Fibroblast of pulmonary artery (primary cell): ENCODE measurements around the gene SPNS2.

Experiments used
- DNase-seq: peaks from one replicate; pipeline ENCODE4 v3.0.0-alpha.2; 2010; ENCODE audit warnings: low read depth
- H3K4me3 ChIP-seq: replicated peaks from 2 replicates; pipeline ENCODE4 v1.5.1; 2011; ENCODE audit warnings: low read depth, mild to moderate bottlenecking, control low read depth, low read length, moderate library complexity
- CTCF ChIP-seq: IDR thresholded peaks from 2 replicates; pipeline ENCODE4 v1.5.1; 2011; ENCODE audit warnings: mild to moderate bottlenecking, control low read depth, low read length, inconsistent platforms; ENCODE audit errors: missing control alignments

SPNS2 gene

DNA sequence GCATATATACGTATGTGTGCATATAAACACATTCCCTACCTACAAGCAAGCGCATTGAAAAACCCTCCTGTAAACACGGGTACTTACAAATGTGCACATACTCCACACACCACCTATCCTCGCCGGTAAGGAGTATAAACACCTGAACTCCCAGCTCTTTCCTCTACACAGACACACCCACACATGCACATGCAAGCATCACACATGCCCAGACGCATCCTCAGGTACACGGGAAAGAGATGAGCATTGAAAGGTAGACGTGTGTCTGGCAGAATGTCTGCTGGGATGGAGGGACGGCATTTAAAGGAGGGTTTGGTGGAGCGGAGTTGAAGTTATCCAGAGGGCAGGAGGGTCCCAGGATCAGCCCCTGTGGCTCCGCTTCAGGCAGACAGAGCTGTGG, 81.0 kb downstream of the SPNS2 start:
- DNase-seq = no peak
- no peak for TF ChIP-seq CTCF
- no peak overlapping the region for H3K4me3 ChIP-seq

- no peak for DNase-seq
- no peak overlapping the region for H3K4me3 ChIP-seq
- no peak for TF ChIP-seq CTCF
Measured at GRCh38 chr17:4580291-4580690, 81.6 kb downstream of the SPNS2 start.

DNA sequence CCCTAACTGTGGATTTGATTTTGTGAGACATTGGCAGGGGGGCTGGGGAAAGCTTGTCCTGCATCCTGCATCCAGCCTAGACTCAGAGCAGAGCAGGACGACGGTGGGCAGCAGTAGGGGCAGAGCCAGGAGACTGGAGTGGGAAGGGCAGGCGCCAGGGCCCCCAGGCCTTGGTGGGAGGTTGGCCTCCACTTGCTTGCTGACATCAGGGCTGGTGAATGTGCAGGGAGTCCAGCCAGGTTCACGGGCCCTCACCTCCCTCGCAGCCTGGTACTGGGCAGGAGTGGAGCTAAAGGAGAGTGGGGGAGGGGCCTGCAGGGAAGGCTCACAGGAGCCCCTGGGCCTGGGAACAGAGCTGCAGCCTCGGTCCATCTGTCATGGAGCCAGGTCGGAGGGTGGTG, 83.4 kb downstream of the SPNS2 start:
- H3K4me3 ChIP-seq = no peak overlapping the region
- TF ChIP-seq CTCF = no peak
- DNase-seq = no peak

DNA sequence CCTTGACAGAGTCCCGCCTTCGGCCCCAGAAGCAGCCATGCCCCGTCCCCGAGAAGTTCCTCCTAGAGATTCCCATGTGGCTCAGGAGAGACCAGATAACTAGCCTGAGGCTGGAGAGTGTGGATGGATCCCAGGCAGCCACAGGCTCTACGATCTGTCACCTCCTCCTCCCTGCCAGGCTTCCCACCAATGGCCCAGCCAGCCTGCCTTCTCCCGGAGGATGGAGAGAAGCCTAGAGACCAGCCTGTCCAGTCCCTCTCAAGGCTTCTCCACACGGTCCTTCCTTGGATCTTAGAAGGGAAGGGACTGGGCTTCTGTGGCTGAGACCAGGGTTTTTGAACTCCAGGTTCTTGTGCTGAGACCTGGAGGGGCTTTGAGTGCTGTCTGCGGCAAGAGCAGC, 84.0 kb downstream of the SPNS2 start:
- DNase-seq = no peak
- H3K4me3 ChIP-seq = no peak overlapping the region
- TF ChIP-seq CTCF = no peak

DNA sequence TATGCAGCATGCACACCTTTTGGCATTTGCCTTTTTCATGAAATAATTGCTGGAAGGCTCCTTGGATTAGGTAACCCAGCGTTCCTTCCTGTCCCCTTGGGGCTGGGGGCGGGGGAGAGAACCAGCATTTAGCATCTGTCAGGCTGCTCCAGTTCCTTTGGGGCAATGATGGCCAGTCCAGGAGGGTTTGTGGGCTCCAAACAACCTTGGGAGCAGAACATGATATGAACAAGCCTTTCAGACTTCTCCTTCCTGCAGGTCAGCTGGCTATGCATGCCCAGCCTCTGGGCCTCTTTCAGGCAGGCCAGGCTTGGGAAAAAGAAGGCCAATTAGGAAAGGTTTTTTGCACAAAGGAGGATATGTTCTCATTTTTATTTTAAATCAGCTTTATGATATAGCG, 84.5 kb downstream of the SPNS2 start:
- DNase-seq = no peak
- TF ChIP-seq CTCF = no peak
- no peak overlapping the region for H3K4me3 ChIP-seq

DNA sequence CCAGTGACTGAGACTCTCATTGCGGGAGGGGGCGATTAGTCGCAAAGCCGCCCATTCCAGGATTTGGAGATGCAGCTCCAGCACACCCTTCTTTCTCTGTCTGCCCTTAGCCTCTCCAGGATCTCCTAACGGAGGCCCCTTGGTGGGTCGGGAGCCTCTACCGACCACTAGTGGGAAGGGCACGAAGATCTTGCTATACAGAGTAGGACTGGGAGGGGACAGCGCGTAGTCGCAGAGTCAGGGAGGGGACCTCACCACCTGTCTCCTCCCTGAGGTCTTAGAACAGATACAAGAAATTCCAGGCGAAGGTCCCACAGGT, 85.1 kb downstream of the SPNS2 start:
- H3K4me3 ChIP-seq = no peak overlapping the region
- peak; percentile 41 for TF ChIP-seq CTCF
- no peak for DNase-seq

GRCh38 chr17:4584101-4584916, 85.6 kb downstream of the SPNS2 start, which contains the start of gene SMTNL2:
Gene SMTNL2, plus strand, starts transcription at chr17:4584529. Its CDS starts 77 bp downstream, at chr17:4584606.
- no peak for DNase-seq
- no peak within 1 kb of the TSS for H3K4me3 ChIP-seq
- no peak for TF ChIP-seq CTCF
